Kidney (tissue), 14 donors: ENCODE data around the gene TMC2. TPM values are rescaled to one million over a fixed set of nuclear protein-coding genes. Genes with fewer than 3 reads are reported as not detected.

Experiments
- DNase-seq, 5 donors: peaks; one replicate each; pipeline ENCODE4 v3.0.0-alpha.2; 2013 to 2020
- FAIRE-seq: peaks from 2 replicates; lab custom pipeline; 2012; peaks lifted over from hg19 to GRCh38; lab: Jason Lieb, UNC
- H3K27ac ChIP-seq, 2 donors: one replicate each; pipeline ENCODE4 v1.7.0; 2013; ENCODE audit warnings: low read depth in 2 of 2, low read length in 2 of 2, inconsistent platforms in 1 of 2
- H3K27me3 ChIP-seq: one replicate; pipeline ENCODE4 v1.7.1; 2013; ENCODE audit warnings: low read length, inconsistent platforms; ENCODE audit not compliant: control insufficient read depth, insufficient read depth
- H3K36me3 ChIP-seq, 3 donors: one replicate each; pipeline versions ENCODE4 v1.7.0 to v1.7.1; 2013; ENCODE audit warnings: low read length in 3 of 3, control low read depth in 1 of 3, inconsistent platforms in 1 of 3; ENCODE audit not compliant: insufficient read depth in 3 of 3, control insufficient read depth in 2 of 3
- H3K4me1 ChIP-seq, 3 donors: one replicate each; pipeline versions ENCODE4 v1.7.0 to v1.7.1; 2013; ENCODE audit warnings: low read length in 3 of 3, inconsistent platforms in 1 of 3, low read depth in 1 of 3; ENCODE audit not compliant: control insufficient read depth in 2 of 3, insufficient read depth in 2 of 3
- H3K4me3 ChIP-seq, 3 donors: one replicate each; pipeline versions ENCODE4 v1.7.0 to v1.8.1; 2013; ENCODE audit warnings: low read length in 3 of 3, control low read depth in 1 of 3, inconsistent platforms in 1 of 3
- H3K9ac ChIP-seq, 3 donors: one replicate each; pipeline versions ENCODE4 v1.7.0 to v1.7.1; 2013; ENCODE audit warnings: low read length in 3 of 3, control low read depth in 1 of 3, inconsistent platforms in 1 of 3
- H3K9me3 ChIP-seq, 3 donors: one replicate each; pipeline versions ENCODE4 v1.7.0 to v1.7.1; 2013; ENCODE audit warnings: low read length in 3 of 3, control low read depth in 1 of 3, inconsistent platforms in 1 of 3; ENCODE audit not compliant: control insufficient read depth in 2 of 3, insufficient read depth in 1 of 3
- intact Hi-C: fragments of 100-400 bp; cut with DNase I; formaldehyde crosslinking; loops from one replicate; pipeline ENCODE4 v1.11.1; 2022
- polyA plus RNA-seq: library from polyadenylated mRNA; stranded (reverse); fragments of 350-450 nt; fragmentation: Illumina TruSeq; extraction: RNeasy Lipid Tissue Mini Kit (QIAGEN cat#74804); gene quantifications from one replicate; pipeline ENCODE4 v1.2.3, GENCODE V29; 2014; ENCODE audit warnings: low read depth, low replicate concordance; ENCODE audit not compliant: insufficient read depth
- total RNA-seq: library from RNA; stranded (reverse); fragmentation: NEBNext Ultra II Directional; extraction: Animal tissue kit (Norgen Biotek cat#: 25700); gene quantifications from one replicate; pipeline ENCODE4 v1.2.1, GENCODE V29; 2021
- TF ChIP-seq, protein P1 (sequence below): IDR thresholded peaks from 3 replicates; pipeline ENCODE4 v1.5.1; 2012; ENCODE audit warnings: mild to moderate bottlenecking, moderate library complexity, borderline replicate concordance; ENCODE audit not compliant: insufficient read depth; ENCODE audit errors: extremely low read depth
- donor health status: control.
- donor health status: control.
- donor health status: control.
- donor health status: control.
- donor health status: control.
- donor health status: DM: yes; HTN: yes; CAD: no.
- donor health status: Normal renal cell carcinoma (clear cell type).

The TMC2 gene
- total and polyA plus RNA-seq, 2 donors from 2014 or later: not detected

DNA sequence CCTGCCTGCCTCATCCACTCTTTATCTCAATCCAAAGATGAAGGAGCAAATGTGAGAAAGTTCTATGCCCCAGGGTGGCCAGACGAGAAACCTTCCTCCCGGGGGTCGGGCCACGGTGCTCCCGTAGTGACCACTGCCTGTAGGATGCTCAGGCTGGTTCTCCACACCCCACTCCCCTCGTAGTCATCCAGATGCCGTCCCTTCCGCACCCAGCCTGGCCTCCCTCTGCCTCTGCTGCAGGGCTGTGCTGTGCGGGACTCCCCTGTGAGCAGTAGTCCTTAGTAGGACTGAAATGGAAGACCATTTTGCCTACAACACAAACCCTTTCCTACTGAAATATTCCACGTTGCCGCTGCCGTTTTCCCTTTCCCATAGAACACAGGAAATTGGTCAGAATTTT, 2.0 kb downstream of the TMC2 start:
- Histone ChIP-seq H3K9ac (no peak overlapping the region), H3K9me3 (no peaks in the 10 kb centered on the region), H3K27ac (no peak overlapping the region), H3K4me1 (no peaks in the 10 kb centered on the region), H3K4me3 (no peak overlapping the region), H3K36me3 (no peaks in the 10 kb centered on the region), H3K27me3 (no peaks in the 10 kb centered on the region)
- intact Hi-C loops: no loop called here
- DNase-seq (no peak), FAIRE-seq (no peak)
- TF ChIP-seq, protein P1, sequence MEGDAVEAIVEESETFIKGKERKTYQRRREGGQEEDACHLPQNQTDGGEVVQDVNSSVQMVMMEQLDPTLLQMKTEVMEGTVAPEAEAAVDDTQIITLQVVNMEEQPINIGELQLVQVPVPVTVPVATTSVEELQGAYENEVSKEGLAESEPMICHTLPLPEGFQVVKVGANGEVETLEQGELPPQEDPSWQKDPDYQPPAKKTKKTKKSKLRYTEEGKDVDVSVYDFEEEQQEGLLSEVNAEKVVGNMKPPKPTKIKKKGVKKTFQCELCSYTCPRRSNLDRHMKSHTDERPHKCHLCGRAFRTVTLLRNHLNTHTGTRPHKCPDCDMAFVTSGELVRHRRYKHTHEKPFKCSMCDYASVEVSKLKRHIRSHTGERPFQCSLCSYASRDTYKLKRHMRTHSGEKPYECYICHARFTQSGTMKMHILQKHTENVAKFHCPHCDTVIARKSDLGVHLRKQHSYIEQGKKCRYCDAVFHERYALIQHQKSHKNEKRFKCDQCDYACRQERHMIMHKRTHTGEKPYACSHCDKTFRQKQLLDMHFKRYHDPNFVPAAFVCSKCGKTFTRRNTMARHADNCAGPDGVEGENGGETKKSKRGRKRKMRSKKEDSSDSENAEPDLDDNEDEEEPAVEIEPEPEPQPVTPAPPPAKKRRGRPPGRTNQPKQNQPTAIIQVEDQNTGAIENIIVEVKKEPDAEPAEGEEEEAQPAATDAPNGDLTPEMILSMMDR: no peak

DNA sequence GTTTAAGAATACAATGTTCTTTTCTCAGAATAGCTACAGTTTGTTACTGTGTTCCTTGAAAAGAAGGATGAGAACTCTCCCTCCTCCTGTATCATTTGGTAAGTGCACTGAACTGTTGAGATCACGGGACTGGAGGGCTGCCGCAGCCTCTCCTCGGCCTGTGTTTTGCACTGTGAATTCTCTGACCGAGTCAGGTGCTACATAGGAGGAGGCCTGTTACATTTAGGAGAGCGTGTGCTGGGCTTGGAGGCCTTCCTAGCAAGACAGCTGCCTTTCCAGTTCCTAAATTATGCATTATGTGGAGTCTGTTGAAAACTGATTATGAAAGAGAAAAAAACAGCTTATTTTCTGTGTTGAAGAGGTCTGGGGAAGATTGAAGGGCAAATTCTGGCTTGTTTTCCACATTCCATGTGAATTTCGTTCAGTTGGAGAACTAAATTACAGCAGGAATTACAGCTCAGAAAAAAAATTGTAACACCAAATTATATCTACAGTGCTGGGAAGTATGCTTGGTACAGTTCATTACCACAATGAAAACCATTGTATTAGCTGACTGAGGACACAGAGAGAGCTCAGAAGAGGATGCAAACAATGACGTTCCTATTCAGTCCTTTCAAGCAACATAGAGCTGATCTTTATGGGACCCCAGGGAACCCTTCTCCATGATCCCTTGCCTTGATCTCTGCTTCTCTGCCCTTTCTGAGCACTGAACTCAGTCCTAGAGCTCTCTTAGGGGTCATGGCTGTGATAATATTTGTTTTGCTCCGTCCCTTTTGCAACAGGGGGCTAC, 2.8 kb downstream of the TMC2 start:
- TF ChIP-seq, protein P1: no peak
- H3K9ac ChIP-seq: no peak overlapping the region
- FAIRE-seq (no peak), DNase-seq (peak in 1 of 5 donors; percentile 58)
- intact Hi-C loops: no loop called here
- no peaks in the 10 kb centered on the region for H3K36me3 ChIP-seq
- no peaks in the 10 kb centered on the region for H3K27me3 ChIP-seq
- H3K4me3 ChIP-seq: no peak overlapping the region
- no peak overlapping the region for H3K27ac ChIP-seq
- no peaks in the 10 kb centered on the region for H3K9me3 ChIP-seq
- no peaks in the 10 kb centered on the region for H3K4me1 ChIP-seq

DNA sequence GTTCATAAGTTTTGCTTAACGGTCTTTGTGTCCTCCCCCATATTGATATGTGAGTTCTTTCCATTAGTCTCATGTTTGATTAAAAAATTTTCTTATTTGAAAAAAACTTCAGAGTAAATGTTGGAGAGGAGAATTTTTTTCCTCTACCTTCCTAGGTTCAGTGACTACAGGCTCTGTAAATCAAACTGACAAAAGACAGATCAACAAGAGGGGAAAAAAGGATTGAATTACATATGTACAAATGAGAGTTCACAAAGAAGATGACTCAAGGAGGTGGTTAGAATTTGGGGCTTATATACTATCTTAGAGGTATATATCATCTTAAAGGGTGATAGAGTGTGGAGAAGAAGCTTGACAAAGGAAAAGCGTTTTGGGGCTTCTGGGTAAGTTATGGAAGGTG, 5.6 kb downstream of the TMC2 start:
- DNase-seq: peak in 2 of 5 donors; percentile 70
- Histone ChIP-seq H3K4me3 (no peak overlapping the region), H3K36me3 (no peaks in the 10 kb centered on the region), H3K9me3 (no peaks in the 10 kb centered on the region), H3K9ac (no peak overlapping the region), H3K27ac (no peak overlapping the region), H3K4me1 (no peaks in the 10 kb centered on the region), H3K27me3 (no peaks in the 10 kb centered on the region)
- TF ChIP-seq, protein P1: no peak
- FAIRE-seq: no peak
- intact Hi-C loops: no loop called here
